Umbilical cord (tissue), 2 donors: ENCODE data around the gene PCGF2. TPM values are rescaled to one million over a fixed set of nuclear protein-coding genes. Genes with fewer than 3 reads are reported as not detected.
"Not testable (repeated sequence)": the region's sequence is repeated elsewhere in the genome, so short reads cannot be mapped to it uniquely, and the experiment has no call there.

ENCODE experiments used
- DNase-seq: peaks from one replicate; pipeline ENCODE4 v3.0.0-alpha.2; 2015; ENCODE audit warnings: low spot score
- total RNA-seq: library from RNA; depleted of rRNA; stranded (reverse); fragments of >200 nt; gene quantifications from one replicate; pipeline ENCODE4 v1.2.3, GENCODE V29; 2014; ENCODE audit warnings: low replicate concordance; ENCODE audit not compliant: insufficient read depth

PCGF2 gene
- total RNA-seq, 1 donor from 2014 or later = 7.0 TPM

GRCh38 chr17:38735161-38735997 lies 12.8 kb downstream of the PCGF2 start:
- no peak for DNase-seq

- no peak for DNase-seq
These were observed 13.9 kb downstream of the PCGF2 start for GRCh38 chr17:38733982-38734973.

GRCh38 chr17:38733282-38733981 lies 14.7 kb downstream of the PCGF2 start:
- no peak for DNase-seq

GRCh38 chr17:38732376-38733281 lies 15.5 kb downstream of the PCGF2 start:
- DNase-seq = no peak

GRCh38 chr17:38731526-38732294 lies 16.4 kb downstream of the PCGF2 start:
- DNase-seq = no peak

DNA sequence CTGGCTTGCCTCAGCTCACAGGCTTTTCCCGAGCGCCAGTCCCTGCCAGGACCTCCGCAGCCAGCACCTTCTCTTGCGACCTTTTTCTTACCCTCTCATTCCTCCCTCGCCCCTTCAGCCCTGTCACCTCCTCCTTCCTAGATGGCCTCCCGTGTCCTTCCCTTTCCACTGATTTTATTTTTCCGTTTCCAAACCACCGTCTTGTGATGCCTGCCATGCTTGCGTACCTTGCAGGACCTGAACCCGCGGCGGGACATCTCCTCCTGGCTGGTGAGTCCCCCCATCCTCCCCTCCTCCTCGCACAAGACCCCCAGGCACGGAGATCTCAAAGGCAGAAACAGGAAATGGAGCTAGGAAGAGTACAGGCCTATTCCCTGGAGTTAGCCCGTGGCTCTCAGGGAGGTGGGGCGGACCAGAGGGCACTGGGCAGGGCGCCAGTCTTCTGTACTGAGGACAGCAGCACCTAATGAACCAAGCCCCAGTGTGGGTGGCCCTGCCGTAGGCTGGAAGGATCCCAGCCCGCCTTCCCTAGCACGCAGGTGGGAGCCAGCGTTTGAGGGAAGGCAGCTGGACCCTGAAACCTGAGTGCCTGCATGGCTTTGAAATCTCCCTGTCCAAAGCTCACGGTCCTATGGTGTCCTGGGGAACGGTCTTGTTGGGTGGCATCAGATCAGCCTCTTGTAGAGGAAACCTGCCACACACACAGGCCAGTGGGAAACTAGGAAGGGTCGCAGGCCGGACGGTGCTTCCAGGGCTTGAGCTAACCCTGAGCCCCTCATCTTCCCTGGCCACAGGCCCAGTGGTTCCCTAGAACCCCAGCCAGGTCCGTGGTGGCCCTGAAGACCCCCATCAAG lies 17.4 kb downstream of the PCGF2 start:
- DNase-seq = peak; percentile 48

DNA sequence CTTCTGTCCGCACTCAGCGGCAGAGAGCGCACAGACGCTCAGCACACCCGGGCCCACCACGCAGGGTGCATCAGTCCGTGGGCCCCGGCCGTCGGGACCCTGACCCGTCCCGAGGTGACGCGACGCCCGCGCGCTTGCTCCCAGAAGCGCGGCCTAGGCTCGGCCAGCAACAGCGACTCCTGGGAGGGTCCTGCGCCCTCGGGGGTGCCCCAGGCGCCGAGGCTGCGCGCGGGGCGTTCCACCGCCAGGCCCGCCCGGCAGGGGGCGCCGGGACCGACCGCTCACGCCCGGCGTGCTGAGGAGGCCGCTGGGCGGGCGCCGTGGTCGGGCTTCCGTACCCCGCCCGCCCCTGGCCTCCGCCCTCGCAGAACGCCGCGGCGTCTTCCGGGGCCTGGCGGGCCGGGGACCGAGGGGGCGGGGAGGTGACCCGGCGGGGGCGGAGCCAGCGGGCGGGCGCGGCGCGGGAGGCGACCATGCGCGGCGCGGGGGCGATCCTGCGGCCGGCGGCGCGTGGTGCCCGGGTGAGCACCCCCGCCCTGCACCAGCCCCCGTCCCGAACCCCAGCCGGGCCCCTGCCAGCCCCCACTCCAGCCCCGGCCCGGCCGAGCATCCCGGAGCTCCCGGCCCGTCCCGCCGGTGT lies 18.1 kb downstream of the PCGF2 start, which contains the start of gene CISD3:
TSS of gene CISD3 (plus strand) at position 456 of the 640 bp plus-strand sequence. CDS start at position 474, 18 bp downstream.
- peak; percentile 90 for DNase-seq

GRCh38 chr17:38729368-38729885 lies 18.7 kb downstream of the PCGF2 start:
- DNase-seq = no peak

DNA sequence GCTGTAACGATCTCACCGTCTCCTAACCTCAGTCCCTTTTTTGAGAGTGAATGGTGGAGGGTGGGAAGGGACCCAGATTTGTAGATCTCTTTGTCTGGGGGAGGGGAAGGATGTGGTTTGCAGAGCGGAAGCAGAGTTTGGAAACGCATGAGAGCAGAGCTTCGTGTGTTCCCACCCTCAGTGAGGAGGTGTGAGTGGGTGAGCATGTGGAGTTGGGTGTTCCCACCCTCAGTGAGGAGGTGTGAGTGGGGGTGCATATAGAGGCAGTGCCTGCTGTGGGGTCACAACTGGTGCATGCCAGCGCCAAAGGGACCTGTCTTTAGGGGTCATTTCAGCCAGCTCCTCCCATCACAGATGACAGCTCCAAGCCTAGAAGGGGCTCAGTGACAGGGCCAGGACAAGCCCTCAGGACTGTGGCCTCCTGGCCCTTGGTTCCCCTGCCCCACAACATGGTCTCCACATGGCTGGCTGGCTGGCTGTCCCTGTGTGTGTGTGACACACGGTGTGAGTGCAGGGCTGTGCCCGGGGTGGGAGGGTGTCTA lies 19.8 kb downstream of the PCGF2 start:
- no peak for DNase-seq

DNA sequence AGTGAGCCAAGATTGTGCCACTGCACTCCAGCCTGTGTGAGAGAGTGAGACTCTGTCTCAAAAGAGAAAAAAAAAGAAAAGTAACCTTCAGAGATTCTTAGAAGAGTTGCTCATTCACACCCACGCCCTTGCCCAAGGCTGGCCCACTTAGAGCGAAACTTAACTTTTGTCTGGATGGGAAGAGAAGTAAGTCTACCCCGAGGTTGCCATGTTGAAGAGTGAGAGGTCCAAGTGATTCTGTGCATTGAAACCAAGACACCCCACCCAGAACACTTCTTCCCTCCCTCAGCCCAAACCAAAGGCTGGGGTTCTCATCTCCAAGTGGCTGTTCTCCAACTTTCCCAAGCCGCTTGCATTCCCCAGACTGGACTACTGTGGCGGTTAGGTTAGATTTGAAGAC lies 20.4 kb downstream of the PCGF2 start:
- no peak for DNase-seq

DNA sequence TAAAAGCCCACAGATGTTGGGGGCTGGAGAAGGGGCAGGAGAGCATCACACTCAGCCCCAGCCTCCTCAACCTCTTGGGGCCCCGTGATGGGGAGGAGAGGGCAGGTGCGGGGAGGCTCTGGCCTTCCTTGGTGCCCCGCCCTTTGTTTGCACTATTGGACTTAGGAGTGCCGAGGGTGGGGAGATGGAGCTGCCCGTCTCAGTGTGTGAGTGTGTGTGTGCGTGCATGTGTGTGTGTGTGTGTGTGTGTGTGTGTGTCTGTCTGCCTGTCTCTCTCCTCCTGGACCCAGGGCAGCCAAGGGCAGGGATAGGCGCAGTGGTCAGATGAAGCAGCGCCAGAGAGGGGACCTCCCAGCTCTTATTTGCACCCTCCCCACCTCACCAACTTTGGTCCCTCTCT lies 22.0 kb downstream of the PCGF2 start:
- DNase-seq = not testable (repeated sequence)

- no peak for DNase-seq
These were observed 23.1 kb downstream of the PCGF2 start for GRCh38 chr17:38725066-38725465.

GRCh38 chr17:38724337-38724988 lies 23.7 kb downstream of the PCGF2 start:
- peak; percentile 26 for DNase-seq

DNA sequence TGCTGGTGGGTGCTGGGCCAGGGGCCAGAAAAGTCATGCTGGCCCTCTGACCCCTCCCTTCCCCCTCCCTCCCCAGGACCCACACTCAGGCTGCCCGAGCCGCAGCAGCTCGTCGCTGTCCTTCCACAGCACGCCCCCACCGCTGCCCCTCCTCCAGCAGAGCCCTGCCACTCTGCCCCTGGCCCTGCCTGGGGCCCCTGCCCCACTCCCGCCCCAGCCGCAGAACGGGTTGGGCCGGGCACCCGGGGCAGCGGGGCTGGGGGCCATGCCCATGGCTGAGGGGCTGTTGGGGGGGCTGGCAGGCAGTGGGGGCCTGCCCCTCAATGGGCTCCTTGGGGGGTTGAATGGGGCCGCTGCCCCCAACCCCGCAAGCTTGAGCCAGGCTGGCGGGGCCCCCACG lies 26.3 kb downstream of the PCGF2 start:
- DNase-seq = no peak

DNA sequence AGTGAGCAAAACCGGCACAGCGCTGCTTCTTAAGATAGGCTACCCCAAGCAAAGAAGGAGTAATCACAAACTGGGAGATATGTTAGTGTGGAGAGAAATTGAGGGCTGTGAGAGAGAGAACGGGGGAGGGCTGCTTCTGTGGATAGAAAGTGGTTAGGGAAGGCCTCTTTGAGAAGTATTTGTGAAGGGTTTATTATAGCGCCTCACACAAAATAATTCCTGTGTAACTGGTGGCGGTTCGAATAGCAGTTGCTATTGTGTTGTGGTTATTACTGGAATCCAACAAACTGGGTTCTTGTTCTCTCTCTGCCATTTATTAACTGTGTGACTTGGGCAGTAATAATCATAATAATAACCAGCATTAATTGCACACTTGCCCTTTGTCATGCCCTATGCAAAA lies 27.2 kb downstream of the PCGF2 start:
- DNase-seq = no peak

DNA sequence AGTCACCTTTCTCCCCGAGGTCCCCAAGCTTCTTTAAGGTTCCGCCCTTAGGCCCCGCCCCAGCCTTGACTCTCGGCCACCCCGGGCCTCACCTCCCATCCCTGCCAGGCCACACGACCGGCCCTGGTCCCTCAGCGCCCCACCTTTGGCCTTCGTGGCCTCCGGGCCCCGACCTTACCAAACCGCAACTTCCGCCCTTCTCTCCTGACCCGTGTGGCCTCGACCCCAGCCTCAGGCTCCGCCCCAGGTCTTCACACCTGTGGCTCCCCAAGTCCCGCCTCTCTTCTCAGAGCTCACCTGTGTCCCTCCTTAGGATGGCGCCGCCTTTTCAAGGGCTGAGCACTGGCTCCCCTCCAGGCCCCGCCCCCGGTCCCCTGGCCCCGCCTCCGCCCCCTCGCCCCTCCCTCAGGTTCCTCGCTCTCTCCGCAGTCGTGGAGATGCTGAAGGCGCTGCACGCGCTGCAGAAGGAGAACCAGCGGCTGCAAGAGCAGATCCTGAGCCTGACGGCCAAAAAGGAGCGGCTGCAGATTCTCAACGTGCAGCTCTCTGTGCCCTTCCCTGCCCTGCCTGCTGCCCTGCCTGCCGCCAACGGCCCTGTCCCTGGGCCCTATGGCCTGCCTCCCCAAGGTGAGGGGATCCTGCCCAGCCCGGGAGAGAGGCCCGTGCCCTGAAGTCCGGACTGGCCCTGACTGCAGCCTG lies 28.0 kb downstream of the PCGF2 start:
- no peak for DNase-seq
